NOMO-1 treated with DMSO at 0.1 percent for 48 hours (cell line): ENCODE results near the gene YWHAH.
A peak's percentile ranks its signal among the peaks of the same experiment; 100 is the strongest.

ENCODE experiments used
- DNase-seq: peaks from one replicate; lab custom pipeline; 2025; ENCODE audit not compliant: unreplicated experiment; lab: John Stamatoyannopoulos, UW

Gene YWHAH

GRCh38 chr22:31923136-31923535, 21.2 kb upstream of the YWHAH start:
- DNase-seq = peak; percentile 63

GRCh38 chr22:31923747-31924146, 20.6 kb upstream of the YWHAH start:
- no peak for DNase-seq

- no peak for DNase-seq
Observed at GRCh38 chr22:31925056-31925455, 19.3 kb upstream of the YWHAH start.

- DNase-seq = no peak
Observed at GRCh38 chr22:31926024-31926423, 18.3 kb upstream of the YWHAH start.

- DNase-seq = no peak
Observed at GRCh38 chr22:31926969-31927368, 17.4 kb upstream of the YWHAH start.

GRCh38 chr22:31927562-31927961, 16.8 kb upstream of the YWHAH start:
- DNase-seq = no peak

GRCh38 chr22:31929167-31929930, 15.0 kb upstream of the YWHAH start:
- no peak for DNase-seq

GRCh38 chr22:31932863-31933262, 11.5 kb upstream of the YWHAH start:
- DNase-seq = no peak

- no peak for DNase-seq
Observed at GRCh38 chr22:31933406-31933805, 10.9 kb upstream of the YWHAH start.

GRCh38 chr22:31933816-31934482, 10.4 kb upstream of the YWHAH start:
- no peak for DNase-seq

GRCh38 chr22:31935961-31936635, 8.2 kb upstream of the YWHAH start:
- DNase-seq = no peak

- DNase-seq = no peak
Observed at GRCh38 chr22:31937341-31937740, 7.0 kb upstream of the YWHAH start.

- no peak for DNase-seq
Observed at GRCh38 chr22:31938296-31938695, 6.0 kb upstream of the YWHAH start.

GRCh38 chr22:31940506-31940905, 3.8 kb upstream of the YWHAH start:
- DNase-seq = no peak

GRCh38 chr22:31942091-31942490, 2.2 kb upstream of the YWHAH start:
- DNase-seq = no peak

- no peak for DNase-seq
Observed at GRCh38 chr22:31943206-31943977, 943 bp upstream of the YWHAH start.

- DNase-seq = peak; percentile 13
Observed at GRCh38 chr22:31944700-31945442, 536 bp downstream of the YWHAH start.

- no peak for DNase-seq
Observed at GRCh38 chr22:31945443-31945855, 1.1 kb downstream of the YWHAH start.

GRCh38 chr22:31945971-31946680, 1.8 kb downstream of the YWHAH start:
- DNase-seq = no peak

GRCh38 chr22:31947296-31947695, 3.0 kb downstream of the YWHAH start:
- DNase-seq = peak; percentile 60
